ENCODE measurements around the gene CCDC88C.
"Not testable (repeated sequence)": the region's sequence is repeated elsewhere in the genome, so short reads cannot be mapped to it uniquely, and the experiment has no call there.

The CCDC88C gene, protein sequence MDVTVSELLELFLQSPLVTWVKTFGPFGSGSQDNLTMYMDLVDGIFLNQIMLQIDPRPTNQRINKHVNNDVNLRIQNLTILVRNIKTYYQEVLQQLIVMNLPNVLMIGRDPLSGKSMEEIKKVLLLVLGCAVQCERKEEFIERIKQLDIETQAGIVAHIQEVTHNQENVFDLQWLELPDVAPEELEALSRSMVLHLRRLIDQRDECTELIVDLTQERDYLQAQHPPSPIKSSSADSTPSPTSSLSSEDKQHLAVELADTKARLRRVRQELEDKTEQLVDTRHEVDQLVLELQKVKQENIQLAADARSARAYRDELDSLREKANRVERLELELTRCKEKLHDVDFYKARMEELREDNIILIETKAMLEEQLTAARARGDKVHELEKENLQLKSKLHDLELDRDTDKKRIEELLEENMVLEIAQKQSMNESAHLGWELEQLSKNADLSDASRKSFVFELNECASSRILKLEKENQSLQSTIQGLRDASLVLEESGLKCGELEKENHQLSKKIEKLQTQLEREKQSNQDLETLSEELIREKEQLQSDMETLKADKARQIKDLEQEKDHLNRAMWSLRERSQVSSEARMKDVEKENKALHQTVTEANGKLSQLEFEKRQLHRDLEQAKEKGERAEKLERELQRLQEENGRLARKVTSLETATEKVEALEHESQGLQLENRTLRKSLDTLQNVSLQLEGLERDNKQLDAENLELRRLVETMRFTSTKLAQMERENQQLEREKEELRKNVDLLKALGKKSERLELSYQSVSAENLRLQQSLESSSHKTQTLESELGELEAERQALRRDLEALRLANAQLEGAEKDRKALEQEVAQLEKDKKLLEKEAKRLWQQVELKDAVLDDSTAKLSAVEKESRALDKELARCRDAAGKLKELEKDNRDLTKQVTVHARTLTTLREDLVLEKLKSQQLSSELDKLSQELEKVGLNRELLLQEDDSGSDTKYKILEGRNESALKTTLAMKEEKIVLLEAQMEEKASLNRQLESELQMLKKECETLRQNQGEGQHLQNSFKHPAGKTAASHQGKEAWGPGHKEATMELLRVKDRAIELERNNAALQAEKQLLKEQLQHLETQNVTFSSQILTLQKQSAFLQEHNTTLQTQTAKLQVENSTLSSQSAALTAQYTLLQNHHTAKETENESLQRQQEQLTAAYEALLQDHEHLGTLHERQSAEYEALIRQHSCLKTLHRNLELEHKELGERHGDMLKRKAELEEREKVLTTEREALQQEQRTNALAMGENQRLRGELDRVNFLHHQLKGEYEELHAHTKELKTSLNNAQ (N-terminal part only)

DNA sequence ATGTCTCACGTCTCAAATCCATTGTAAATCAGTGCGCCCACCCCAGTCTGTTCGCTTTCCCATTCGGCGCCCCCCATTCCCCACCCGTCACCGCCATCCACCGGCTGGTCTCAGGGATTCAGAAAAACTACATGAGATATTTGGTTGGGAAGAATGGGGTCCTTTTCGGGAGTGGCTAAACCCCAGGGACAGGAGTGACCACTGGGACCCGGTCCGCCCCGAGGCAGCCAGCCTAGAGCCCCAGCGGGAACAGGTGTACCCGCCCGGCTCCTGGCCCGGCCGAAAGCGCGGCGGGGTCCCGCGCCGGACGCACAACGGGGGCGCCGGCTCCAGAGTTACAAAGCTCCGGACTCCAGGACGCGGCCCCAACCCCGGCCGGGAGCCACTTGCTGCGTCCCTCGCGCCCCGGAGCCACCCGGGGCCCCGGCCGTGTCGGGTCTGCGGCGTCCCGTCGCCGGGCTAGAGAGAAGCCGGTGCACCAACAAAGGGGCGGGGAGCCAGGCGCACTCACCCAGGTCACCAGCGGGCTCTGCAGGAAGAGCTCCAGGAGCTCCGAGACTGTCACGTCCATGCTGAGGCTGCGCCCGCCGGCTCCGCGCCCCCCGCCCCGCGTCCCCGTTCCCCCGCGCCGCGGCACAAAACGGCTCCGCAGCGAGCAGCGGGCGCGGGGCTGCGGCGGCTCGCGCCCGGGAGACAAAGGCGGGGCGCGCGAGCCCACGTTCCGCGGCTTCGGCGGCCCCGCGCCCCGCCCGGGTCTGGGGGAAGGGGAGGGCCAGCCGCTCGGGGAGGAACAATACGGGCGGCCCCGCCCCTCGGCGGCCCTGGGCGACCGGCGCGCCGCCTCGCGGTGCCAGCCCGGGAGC, at the start of gene CCDC88C:
Gene CCDC88C, minus strand, starts transcription at position 701 of the 863 bp plus-strand sequence. Its CDS starts 130 bp downstream, at position 571.
- peak; percentile 58 to 71 for DNase-seq

DNA sequence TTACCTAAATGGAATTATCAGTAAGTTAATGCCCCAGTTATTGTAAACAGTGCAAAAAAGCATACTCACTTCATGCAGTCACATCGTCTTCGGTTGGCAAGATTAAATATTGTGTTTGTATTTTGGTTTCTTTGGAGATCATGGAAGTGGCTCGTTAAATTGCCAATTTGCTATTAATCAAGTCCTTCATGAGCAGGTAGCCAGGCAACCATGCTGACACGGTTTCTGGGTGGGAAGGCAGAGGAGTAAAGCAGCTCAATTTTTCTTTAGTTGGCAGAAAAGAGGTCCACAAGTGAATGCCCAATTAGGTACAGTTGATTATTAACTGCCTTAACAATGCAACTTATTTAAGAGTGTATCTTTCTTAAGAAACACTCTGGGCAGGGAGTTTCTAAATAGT, 48.6 kb upstream of the CCDC88C start:
- no peak for DNase-seq

DNA sequence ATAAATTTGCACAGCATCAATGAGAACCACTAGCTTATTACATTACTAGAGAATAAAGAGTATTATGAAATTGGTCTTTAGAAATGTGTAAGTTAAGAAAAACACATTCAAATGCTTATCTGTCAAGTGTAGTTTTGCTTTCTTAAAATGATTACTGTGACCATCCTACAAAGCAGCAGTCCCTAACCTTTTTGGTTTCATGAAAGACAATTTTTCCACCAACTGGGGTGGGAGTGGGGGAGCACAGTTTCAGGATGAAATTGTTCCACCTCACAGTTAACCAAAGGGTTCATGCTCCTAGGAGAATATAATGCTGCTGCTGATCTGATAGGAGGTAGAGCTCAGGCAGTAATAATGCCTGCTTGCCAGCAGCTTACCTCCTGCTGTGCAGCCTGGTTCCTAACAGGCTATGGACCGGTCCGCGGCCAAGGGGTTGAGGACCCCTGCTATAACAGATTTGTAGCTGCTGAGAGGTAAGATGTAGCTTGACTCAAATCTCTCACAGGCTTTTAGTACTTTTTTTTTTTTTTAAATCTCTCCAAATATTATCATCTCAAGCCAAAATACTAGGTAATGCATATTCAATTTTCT, 47.1 kb upstream of the CCDC88C start:
- no peak for DNase-seq

DNA sequence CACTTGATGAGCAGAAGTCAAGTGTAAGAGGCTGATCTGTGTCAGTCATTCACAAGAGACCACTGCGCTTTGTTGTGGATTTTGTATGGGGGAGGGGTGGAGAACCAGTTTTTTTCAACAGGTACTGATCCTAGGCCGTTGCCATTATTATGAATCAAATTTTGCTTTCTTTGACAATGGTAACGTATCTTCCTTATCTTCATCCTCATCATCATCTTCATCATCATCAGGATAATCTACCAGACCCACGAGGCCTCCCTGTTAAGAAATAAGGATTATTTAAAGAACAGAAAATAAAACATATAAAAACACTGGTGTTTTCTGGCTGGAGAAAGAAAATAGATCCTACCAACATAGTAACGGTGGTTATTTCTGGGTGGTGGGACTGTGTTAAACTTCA, 41.0 kb upstream of the CCDC88C start:
- no peak for DNase-seq

DNA sequence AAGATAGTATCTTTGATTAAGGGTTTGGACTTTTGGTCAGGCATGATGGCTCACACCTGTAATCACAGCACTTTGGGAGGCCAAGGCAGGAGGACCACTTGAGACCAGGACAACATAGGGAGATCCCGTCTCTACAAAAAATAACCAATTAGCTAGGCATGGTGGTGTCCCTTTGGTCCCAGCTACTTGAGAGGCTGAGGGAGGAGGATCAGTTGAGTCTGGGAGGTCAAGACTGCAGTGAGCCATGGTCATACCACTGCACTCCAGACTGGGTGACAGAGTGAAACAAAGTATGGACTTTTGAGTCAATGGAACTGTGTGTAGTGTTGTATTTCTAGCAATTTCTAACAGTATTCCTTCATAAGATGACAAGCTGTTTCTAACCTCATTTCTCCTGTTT, 38.7 kb upstream of the CCDC88C start:
- DNase-seq, result no peak

DNA sequence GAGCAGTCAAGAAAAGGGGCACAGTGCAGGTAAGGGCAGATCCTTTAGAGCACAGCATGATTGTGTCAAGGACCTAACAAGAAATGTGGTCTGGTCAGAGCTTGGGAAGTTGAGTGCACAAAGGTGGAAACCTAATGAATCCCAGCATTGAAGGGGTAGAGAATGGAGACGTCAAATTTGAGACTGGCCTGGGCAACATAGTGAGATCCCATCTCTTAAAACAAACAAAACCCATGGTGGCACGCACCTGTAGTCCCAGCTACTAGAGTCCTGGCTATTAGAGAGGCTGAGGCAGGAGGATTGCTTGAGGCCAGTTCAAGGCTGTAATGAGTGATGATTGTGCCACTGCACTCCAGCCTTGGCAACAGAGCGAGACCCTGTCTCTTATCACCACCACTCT, 37.0 kb upstream of the CCDC88C start:
- DNase-seq, result no peak

DNA sequence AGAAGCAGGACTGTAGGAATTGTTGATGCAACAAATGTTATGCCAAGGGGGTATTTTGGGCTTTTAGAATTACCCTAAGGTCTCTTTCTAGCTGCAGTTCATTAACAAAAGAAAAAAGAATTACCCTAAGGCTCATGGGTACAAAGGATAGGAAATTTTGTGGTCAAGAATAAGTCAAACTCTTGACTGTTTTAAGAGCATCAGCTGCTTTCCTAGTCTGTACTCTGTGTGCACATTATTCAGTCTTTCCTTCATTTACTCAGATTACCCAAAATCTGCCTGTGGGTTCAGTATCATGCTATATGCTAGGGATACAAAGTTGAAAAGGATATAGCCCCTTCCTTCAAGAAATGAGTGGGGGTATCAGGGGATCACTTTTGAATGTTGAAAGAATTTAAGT, 36.5 kb upstream of the CCDC88C start:
- no peak for DNase-seq

DNA sequence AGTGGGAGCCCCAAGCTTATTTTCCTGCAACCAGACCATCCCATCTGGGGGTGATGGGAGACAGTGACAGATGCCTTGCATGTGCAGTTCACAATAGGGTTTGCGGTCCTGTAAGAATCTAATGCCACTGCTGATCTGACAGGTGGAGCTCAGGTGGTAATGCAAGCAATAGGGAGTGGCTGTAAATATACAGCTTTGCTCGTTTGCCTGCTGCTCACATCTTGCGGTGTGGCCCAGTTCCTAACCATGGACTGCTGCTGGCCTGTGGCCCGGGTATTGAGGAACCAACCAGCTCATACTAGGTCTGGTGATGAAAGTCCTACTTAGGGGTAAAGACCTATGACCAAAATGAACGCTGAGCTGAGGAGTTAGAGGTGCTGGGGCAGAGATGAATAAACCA, 36.1 kb upstream of the CCDC88C start:
- DNase-seq, result no peak

DNA sequence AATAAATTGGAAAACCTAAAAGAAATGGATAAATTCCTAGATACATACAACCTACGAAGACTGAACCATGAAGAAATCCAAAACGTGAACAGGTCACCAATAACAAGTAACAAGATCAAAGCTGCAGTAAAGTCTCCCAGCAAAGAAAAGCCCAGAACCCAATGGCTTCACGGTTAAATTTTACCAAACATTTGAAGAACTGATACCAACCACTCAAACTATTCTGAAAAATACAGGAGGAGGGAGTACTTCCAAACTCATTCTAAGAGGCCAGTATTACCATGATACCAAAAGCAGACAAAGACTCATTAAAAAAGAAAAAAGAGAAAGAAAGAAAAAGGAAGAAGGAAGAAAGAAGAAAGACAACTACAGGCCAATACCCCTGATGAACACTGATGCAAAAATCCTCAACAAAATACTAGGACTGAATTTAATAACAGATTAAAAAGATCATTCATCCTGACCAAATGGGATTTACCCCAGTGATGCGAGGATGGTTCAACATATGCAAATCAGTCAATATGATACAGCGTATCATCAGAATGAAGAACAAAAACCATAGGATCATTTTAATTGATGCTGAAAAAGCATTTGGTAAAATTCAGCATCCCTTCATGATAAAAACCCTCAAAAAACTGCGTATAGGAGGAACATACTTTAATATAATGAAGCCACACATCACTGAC, 26.9 kb upstream of the CCDC88C start:
- DNase-seq, result no peak

DNA sequence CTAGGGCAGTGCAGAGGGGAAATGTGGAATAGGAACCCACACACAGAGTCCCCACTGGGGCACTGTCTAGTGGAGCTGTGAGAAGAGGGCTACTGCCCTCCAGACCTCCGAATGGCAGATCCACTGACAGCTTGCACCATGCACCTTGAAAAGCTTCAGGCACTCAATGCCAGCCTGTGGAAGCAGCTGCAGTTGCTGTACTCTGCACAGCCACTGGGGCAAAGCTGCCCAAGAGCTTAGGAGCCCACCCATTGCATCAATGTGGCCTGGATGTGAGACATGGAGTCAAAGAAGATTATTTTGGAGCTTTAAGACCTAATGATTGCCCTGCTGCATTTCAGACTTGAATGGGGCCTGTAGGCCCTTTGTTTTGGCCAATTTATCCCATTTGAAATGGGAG, 21.7 kb upstream of the CCDC88C start:
- no peak for DNase-seq

DNA sequence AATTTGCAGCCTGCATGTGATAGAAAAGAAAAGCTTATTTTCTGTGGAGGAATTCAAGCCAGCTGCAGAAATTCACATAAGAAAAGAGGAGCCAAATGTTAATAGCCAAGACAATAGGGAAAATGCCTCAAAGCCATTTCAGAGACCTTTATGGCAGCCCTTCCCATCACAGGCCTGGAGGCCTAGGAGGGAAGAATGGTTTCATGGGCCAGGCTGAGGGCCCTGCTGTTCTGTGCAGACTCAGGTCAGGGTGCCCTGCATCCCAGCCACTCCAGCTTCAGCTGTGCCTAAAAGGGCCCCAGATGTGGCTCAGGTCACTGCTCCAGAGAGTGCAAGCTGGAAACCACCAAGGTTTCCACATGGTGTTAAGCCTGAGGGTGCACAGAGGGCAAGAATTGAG, 21.2 kb upstream of the CCDC88C start:
- DNase-seq, result no peak

DNA sequence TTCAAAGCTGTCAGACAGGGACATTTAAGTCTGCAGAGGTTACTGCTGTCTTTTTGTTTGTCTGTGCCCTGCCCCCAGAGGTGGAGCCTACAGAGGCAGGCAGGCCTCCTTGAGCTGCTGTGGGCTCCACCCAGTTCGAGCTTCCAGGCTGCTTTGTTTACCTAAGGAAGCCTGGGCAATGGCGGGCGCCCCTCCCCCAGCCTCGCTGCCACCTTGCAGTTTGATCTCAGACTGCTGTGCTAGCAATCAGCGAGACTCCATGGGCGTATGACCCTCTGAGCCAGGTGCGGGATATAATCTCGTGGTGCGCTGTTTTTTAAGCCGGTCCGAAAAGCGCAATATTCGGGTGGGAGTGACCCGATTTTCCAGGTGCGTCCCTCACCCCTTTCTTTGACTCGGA, 18.6 kb upstream of the CCDC88C start:
- DNase-seq, result not testable (repeated sequence)

DNA sequence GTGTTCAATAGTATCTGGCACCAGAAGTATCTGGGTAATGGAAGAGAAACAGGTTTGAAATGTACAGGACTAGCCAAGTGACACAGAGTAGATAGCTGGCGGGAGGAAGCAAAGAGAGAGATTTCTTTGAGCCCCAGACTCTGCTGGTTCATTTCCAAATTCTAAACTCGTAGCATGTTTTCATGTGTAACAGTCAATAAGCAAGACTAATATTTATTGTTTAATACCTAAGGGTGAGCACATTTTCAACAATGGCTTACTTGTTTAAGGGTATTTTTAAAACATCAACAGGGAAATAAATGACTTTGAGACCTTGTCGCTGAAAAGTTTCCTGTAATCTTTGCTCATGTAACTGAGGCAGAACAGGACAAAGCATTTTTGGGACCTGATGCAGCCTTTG, 11.8 kb upstream of the CCDC88C start:
- no peak for DNase-seq

DNA sequence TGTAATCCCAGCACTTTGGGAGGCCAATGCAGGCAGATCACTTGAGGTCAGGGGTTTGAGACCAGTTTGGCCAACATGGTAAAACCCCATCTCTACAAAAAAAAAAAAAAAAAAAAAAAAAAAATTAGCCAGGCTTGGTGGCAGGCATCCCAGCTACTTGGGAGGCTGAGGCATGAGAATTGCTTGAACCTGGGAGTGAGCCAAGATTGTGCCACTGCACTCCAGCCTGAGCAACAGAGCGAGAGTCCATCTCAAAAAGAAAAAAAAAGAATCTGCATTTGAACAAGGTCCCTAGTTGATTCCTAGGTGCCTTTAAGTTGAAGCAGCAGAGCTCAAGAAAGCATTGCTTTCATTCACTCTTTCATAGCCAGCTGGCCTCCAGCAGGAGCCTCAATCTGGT, 11.3 kb upstream of the CCDC88C start:
- not testable (repeated sequence) for DNase-seq

DNA sequence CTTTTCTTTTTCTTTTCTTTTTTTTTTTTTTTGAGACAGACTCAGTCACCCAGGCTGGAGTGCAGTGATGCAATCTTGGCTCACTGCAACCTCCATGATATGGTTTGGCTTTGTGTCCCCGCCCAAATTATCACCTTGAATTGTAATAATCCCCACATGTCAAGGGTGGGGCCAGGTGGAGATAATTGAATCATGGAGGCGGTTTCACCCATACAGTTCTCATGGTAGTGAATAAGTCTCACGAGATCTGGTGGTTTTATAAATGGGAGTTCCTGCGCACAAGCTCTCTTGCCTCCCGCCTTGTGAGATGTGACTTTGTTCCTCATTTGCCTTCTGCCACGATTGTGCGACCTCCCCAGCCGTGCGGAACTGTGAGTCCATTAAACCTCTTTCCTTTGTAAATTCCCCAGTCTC, 7.9 kb upstream of the CCDC88C start:
- DNase-seq, result not testable (repeated sequence)

DNA sequence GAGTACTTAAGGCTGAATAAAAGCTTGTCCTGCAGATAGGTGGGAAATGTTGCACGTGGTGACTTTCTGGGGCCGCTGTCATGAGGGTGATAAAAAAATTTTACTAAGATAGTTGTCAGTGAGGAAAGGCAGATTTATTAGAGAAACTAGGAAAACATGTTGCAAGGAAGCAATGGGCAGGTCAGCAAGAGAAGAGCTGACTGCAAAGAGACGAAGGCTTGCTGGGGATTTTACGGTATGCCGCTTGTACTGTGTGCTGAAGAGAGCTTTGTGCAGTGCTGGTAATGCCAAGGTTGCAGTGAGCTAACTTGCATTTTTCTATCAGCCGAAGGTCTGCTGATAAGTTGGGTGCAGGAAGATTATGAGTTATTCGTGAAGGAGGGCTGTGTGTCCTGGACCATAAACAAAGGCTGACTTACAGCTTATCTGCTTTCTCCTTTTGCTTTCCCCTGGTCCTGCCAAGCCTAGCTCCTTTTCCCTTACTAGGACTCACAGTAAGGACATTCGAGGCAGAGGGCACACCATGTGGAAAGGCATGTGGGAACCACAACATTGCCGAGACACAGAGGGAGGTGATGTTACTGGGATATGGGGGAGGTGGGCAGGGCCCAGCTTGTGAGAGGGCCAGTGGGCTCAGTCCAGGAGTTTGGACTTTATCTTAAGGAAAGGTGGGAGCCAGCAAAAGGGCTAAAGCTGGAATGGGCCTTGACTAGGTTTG, 7.4 kb upstream of the CCDC88C start:
- no peak for DNase-seq

DNA sequence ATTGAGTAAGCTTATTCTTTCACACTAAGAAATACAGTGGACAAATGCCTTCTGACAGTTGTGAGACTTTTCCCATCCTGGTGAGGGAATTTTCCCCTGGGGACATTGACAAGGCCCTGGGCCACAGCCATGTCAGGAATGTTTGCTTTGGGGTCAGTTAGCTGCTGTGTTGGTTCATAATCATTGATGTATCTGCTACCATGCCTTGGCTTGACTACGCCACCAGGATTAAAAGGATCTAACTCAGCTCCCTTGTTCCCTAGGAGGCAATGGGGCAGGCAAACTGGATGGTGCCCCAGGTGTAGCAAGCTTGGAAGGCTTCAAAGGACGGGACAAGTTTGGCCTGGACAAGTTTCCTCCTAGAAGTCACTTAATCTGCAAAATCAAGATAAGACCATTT, 3.1 kb upstream of the CCDC88C start:
- no peak for DNase-seq

DNA sequence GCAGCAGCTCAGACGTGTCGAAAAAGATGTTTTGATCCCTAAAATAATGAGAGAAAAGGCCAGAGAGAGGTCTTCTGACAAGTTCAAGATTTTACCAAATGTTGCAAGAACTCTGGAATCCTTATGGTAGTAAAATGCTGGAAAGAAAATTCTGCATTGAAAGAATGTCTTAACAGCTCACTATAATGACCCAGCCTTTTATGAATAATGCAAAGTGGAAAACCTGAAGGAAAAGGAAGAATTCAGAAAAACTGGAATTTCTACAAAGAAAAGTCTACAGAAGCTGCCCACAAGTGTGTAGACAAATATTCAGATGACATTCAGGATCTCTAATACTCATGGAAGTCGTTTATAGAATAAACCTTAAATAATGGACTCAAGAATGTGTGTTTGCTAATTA, 1.8 kb upstream of the CCDC88C start:
- no peak for DNase-seq

DNA sequence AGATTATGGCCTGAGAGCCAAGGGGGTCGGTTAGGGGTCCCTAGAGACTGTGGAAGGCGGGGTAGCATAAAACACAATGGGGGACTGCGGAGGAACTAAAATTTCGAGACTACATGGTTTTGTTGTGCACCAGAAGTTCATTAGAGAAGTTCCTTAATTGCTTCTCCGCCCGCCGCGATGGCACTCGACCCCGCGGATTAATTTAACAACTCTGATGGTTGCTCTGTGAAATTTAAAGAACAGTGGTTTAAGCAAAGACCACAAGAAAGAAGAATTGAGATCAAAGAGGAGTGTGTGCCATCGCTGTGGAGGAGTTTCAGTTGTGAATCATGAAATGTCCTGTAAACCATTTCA, 1.4 kb upstream of the CCDC88C start:
- DNase-seq, result no peak

DNA sequence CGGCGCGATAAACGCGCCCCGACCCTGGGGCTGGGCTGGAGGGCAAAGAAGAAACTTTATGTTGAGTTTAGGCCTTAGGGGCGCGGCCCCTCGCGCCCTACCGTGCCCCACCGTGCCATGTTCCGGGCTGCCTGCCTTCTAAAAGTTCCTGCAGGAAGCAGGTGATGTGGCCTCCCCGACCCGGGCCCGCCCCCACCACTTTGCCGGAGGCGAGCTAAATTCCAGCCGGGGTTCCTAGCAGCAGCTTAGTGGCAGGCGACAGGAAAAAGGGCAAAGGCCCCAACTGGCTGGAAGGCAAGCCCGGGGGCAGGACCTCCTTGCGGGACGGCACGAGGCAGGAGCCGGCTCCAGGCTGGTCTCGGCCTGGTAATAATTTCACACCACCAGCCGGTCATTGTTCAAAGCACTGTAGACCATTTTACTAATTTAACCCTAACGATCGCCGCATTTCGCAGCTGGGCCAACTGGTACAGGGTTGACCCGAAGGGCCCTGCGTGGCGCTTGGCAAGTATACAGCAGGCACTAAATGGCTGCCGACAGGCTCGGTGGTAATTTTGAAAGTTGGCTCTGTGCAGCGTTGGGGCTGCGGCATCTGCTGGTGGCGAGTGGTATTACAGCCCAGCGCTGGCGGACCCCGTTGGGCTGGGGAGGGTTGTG, 895 bp upstream of the CCDC88C start:
- DNase-seq, result peak in 1 of 2 experiments; percentile 37
